NCI-H1105 treated with DMSO at 0.1 percent for 48 hours (cell line): Measurements from ENCODE around the gene FRY.
A peak's percentile ranks its signal among the peaks of the same experiment; 100 is the strongest.
"Not testable (repeated sequence)": the region's sequence is repeated elsewhere in the genome, so short reads cannot be mapped to it uniquely, and the experiment has no call there.

Source experiments
- DNase-seq: peaks from one replicate; lab custom pipeline; 2025; lab: John Stamatoyannopoulos, UW

The FRY gene

DNA sequence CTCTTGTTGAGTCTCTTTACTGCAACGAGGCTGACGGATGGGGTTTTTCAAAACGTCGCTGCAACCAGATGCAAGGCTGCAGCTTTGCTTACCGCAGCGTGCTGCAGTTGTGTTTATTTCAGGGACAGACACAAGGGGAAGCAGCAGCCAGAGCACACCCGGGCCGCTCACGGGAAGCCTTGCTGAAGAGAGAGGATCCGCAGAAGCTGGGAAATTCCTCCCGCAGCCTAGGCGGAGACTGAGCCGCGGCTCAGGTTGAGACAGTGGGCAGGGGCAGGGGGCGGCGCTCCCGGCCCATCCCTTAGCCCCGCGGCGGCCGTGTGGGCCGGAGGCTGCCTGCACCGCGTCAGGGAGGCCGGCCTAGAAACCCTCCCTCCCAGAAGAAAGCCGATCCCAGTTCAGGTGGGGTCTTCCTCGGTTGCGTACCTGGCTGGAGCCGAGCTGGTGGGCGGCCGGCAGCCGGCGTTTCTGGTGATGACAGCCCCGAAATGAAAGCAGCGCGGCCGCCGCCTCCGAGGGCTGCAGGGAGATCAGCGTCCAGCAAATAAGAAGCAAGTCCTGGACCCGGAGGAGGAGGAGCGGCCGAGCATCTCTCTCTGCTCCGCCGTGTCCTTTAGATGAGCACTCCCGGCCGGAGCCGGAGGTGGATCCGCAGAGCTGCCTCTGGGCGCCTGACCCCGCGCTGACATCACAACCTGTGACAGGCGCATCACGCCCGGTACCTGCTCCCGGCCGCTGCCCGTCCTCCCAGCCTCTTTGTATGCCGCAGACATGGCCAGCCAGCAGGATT is at the start of gene FRY:
FRY (plus strand) TSS at position 750 of the 790 bp plus-strand sequence; CDS start at position 772, 22 bp downstream.
- peak; percentile 50 for DNase-seq

DNA sequence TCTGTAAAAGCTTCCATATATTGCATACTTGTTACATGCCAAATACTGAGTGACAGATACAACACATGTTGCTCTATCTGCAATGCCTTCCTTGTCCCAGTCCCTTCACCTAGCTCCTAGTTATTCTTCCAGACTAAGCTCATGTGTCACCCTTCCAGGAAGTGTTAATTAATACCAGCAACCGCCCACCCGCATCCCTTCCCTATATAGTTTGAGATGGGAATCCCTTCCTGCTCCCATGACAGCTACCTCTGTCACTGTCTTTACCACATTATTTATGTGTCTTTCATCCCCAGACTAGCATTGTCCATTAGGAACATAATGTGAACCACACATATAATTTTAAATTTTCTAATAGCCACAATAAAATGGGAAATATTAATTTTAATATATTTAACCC is 49.5 kb upstream of the FRY start:
- no peak for DNase-seq

DNA sequence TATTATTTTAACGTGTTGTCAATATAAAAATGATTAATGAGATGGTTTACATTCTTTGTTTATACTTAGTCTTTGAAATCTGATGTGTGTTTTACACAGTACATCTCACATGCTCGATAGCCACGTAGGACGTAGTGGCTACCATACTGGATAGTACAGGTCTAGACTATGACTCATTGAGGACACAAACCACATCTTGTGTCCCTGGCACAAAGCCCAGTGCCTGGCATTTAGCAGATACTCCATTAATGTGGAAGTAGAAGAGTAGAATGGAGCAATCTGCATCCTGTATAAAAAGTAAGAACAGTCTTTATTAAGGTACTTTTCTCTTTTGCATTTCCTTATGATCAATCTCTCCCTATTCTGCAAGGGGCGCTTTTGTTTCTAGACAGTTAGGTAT is 49.0 kb upstream of the FRY start:
- DNase-seq = peak; percentile 57

DNA sequence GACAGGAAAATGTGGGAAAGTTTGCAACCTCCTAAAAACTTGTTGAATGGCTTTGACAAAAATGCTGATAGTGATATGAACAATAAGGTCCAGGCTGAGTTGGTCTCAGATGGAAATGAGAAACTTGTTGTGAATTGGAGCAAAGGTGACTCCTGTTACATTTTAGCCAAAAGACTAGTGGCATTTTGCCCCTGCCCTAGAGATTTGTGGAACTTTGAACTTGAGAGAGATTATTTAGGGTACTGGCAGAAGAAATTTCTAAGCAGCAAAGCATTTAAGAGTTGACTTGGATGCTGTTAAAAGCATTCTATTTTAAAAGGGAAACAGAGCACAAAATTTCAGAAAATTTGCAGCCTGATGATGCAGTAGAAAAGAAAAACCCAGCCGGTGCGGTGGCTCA is 47.9 kb upstream of the FRY start:
- not testable (repeated sequence) for DNase-seq

DNA sequence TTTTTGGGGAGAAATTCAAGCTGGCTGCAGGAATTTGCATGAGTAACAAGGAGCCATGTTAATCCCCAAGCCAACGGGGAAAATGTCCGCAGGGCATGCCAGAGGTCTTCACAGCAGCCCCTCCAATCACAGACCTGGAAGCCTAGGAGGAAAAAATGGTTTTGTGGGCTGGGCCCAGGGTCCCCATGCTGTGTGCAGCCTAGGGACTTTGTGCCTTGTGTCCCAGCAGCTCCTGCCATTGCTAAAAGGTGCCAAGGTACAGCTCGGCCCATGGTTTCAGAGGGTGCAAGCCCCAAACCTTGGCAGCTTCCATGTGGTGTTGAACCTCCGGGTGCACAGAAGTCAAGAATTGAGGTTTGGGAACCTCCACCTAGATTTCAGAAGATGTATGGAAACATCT is 47.2 kb upstream of the FRY start:
- DNase-seq = not testable (repeated sequence)

DNA sequence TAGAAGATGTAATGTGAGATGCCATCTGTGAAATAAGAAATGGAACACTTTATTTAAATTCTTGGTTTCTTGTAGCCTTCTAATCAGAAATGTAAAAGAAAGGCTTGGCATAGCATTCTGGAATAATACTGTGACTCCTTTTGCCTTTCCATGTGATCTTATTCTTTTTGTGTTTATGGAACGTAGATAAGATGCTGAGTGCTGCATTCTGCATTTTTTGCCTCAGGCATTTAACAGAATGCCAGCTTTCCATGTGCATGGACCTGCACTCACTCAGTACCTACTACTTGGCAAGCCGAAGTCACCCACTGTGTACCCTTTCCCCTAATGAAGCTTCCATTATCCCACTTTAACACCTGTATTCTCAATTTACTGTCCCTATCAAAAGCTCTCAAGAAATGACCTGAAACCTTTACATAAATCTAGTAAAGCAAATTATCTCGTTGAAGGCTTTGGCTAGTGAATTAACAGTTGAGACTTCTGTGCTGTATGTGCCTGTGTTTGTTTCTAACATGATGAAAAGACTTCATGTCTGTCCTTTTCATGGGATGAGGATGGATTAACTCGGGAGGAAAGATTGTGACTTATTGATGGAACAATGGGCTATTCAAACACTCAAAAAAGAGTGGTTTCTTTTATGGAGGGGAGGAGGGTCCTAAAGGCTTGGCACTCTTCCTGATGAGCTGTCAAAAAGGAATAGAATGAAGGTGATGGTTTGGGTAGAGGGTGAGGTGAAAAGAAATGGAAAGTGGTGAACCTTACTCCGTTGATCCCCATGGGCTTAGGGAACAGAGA is 44.7 kb upstream of the FRY start:
- peak; percentile 60 for DNase-seq

DNA sequence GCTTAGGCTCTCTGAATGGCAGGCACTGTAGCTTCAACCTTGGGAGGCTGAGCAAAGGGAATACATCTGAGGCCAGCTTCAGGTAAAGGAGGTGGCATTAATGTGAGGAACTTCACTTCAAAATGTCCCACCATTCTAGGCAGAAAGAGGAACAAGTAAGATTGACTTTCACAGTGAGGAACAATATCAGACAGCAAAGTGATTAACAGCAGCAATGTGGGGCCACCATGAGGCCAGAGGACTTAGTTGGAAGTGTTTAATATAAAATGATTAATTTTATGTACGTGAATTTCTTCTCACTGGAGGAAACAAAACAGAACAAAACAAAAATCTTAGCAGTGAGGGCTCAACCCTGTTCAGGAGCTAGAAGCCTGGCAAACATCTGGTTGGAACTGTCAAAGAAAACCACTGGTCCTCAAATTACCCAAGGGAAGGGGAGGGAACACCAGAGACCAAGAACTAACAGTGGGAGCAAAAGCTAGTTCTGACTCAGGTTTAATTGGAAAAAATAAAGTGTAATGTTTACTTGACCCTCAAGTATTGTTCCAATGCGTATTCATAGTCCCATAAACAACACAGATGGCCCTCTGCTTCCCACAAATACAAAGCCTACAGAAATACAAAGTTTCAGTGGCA is 43.9 kb upstream of the FRY start:
- DNase-seq = no peak

DNA sequence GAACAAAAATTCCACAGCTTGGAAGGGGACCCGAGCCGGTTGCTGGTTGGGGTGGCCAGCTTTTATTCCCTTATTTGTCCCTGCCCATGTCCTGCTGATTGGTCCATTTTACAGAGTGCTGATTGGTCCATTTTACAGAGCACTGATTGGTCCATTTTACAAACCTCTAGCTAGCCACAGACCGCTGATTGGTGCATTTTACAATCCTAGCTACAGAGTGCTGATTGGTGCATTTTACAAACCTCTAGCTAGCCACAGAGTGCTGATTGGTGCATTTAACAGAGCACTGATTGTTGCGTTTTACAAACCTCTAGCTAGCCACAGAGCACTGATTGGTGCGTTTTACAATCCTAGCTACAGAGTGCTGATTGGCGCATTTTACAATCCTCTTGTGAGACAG is 37.2 kb upstream of the FRY start:
- not testable (repeated sequence) for DNase-seq

DNA sequence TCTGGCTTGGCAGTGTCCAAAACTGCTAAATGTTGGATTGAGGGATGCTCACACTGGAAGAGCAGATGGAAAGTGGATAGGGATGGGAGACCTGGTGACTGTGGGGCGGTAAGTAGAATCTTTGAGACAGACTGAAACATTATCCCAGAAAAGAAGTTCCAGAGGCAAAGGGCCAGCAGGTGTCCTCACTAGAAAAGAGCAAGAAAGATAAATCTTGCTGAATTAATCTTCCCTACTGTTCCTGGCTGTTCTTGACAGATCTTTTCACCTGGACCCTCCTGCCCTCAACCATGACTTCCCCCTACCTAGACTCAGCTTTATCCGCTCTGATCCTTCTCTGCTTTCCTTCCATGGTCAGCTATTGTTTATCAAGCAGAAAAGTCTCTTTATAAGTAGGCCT is 35.0 kb upstream of the FRY start:
- no peak for DNase-seq

DNA sequence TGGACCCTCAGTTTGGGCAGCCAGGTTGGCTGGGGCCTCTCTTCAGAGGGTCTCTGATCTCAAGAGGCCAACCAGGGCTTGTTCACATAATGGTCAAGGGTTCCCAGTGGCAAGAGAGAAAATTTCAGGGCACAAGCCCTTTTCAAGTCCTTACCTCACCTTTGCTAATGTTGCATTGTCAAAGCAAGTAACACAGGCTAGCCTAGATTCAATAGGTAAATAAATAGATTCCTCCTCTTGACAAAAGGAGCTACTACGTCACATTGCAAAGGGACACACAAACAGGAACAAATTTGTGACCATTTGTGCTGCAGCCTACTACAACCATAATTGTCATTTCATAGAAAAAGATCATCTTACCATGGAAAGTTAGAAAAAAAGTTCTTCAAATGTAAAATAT is 33.9 kb upstream of the FRY start:
- no peak for DNase-seq

DNA sequence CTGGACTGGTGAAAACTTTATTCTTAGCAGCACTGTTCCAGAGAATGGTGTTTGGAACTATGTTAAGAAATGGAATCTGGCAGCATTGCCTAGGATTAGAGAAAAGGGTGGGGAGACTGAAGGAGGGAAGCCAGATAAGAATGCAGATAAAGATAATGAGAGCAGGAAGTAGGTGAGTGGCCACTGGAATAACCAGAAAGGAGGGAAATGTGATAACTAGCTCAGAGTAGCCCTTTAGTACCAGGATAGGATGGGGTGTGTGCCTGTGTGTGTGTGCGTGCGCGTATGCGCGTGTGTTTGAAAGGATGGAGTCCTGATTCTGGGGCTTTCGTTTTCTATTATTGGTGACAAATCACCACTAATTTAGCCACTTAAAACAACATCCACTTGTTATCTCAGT is 33.4 kb upstream of the FRY start:
- no peak for DNase-seq

DNA sequence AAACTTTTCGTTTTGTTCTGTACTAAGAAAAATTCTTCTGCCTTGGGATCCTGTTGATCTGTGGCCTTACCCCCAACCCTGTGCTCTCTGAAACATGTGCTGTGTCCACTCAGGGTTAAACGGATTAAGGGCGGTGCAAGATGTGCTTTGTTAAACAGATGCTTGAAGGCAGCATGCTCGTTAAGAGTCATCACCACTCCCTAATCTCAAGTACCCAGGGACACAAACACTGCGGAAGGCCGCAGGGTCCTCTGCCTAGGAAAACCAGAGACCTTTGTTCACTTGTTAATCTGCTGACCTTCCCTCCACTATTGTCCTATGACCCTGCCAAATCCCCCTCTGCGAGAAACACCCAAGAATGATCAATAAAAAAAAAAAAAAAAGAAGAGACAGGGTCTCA is 30.8 kb upstream of the FRY start:
- DNase-seq = not testable (repeated sequence)

DNA sequence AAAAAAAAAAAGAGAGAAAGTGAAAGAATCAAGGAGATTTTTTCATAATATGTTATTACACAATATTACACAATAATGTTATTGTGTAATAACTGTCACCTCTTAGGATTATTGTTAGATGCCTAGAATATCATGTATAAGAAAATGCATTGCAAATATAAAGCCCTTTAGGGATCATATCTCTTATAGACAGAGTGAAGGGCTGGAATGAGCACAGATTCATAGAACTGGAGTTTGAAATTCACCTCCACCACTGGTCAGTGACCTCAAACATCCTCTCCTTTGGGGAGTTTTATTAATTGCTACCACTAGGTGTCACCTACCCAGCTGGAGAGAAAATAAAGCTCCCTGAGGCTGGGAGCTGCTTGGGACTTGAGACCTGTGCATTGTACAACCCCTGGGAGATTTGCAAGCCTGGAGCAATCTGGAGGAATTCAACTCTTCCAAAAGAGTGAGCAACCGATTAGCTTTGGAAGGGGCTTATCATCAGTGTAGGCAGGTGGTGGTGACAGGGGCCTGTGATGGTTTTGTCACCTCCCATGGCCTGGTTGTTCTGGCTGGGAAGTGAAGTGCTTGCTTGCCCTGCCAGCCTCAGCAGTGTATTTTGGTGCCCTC is 30.3 kb upstream of the FRY start:
- DNase-seq = peak; percentile 10

DNA sequence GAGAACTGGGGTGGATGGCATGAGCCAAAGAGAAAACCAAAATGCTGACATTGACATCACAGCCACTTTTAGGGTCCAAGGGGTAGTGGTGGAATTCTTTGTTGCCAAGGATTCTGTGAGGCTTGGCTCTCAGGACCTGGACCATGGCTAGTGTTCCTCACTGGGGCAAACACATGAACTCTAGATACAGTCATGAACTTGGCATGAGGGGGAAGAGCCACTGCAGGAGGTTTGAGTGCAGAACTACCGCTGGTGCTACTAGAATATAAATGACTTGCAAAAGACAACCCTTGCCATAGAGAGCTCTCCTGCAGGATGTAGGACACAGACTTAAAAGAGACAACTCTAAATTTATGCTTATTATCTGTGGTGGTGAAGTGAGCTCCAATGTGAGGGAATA is 29.8 kb upstream of the FRY start:
- DNase-seq = no peak

DNA sequence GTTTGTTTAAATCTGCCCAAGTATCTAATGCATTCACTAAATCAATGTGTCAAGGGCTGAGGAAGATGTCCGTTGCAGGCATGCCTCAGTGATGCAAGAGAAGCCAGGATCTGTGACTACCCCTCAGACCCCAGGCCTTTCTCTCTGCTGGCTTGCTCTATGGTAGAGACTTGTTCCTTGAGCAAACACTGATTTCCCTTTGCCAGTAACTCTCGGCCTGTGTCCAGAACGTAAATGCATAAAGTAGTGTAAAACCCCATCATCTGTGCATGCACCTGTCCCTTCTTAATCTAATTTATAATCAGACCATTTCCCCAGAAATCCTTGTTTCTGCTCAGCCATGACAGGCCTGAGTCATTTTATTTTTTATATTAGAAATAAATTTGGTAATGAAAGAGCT is 28.7 kb upstream of the FRY start:
- DNase-seq = no peak

DNA sequence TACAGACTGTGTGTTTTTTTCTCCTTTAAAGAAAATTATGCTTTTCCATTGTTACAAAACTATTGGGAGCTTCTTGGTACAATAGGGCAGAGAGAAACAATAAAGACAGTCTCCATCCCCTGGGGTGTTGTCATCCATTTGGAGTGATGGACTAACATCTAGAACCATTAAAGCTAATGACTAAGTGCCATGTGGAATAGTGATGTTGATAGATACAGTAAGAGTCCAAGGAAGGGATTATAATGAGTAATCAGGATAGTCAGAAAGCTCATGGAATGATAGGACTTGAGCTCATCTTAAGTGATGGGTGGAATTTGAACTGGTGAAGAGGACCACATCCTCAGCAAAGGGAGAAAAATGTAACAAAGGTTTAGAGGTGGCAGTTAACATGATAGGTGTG is 24.1 kb upstream of the FRY start:
- no peak for DNase-seq

DNA sequence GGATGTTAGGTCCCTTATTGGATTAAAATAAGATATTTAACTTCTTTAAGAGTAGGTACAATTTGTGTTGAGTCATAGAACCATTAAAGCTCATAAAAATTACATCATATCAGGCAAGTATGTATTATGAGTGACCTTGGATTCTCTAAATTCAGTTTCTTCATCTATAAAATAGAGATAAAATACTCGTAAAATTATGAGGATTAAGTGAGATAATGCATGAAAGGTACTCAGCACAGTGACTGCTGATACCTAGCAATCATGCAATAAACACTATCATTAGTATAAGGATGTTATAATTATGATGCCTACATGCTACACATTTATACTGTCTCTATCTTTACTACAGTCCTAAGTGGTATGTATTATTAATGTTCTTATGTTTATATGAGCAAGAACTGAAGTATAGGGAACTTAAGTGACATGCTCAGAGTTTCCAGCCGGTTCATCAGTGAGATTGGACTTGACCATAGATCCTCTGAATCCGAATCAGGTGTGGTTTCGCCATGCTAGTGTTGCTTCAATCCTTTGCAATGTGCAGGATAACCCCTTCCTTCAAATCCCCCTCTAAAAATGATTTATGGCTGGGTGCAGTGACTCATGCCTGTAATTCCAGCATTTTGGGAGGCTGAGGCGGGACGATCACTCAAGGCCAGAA is 22.9 kb upstream of the FRY start:
- DNase-seq = no peak

DNA sequence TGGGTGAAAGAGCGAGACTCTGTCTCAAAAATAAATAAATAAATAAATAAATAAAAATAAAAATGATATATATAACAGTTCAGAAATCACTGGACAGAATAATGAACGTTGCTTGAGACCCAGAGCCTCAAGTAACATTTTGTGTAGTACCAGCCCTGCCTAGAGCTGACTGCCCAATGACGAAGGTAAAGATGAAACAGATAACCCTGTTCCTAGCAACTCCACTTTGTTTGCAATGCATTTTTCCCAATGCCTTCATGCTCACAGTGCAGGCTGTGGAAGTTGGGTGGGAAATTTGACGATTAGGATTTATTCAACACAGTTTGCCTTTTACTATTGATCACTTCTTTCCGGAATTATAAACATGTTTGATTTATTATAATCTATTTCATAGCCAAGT is 22.2 kb upstream of the FRY start:
- no peak for DNase-seq

DNA sequence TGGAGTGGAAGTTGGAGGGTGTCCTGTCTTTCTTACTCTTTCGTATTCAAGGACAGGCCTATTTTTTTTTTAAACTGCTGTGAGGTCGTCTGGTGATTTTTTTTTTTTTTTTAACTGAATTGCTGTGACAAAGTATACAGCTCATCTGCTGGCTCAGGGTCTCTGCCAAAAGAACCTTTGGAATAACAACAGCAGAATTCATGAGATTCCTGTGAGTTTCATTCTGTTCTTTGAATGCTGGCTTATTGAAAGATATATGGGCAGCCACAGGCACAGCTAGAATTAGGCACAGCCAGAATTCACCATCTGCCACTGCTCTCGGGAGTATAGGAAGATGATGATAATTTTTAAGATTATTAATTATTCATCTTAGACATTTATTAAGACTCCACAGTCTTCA is 21.4 kb upstream of the FRY start:
- DNase-seq = no peak

DNA sequence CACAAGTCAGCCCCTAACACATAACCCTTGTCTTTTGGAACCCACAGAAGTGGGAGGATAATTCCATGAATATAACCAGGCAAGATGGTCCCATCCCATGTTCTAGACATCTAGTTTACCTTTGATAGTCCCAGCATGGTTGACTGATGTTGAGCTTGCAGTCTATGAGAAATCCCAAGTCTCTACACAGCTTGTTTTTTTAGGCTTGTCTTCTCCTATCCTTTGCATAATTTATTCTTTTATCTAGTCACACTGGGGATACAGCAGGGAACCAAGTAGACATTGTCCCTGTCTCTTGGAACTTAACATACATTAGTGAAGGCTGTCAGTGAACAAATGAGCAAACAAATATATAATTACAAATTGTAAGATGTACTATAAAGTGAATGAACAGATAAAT is 19.6 kb upstream of the FRY start:
- DNase-seq = no peak

DNA sequence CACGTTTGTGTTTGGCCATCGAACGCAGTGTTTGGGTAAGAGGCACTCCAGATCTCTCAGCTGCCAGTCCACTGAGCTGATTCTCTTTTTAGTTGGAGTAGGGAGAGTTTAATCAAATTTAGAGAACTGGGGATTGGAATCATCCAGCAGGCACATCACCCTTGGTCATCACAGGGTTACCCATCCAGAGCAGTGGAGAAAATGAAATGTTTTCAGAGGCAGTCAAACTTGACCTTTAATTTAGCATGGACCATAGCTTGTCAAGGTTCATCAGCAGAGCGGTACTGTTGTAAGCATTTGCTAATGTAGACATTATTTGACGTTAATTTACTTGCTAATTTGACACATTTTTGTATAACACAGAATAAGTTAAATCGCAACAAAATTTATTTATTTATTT is 18.4 kb upstream of the FRY start:
- no peak for DNase-seq

DNA sequence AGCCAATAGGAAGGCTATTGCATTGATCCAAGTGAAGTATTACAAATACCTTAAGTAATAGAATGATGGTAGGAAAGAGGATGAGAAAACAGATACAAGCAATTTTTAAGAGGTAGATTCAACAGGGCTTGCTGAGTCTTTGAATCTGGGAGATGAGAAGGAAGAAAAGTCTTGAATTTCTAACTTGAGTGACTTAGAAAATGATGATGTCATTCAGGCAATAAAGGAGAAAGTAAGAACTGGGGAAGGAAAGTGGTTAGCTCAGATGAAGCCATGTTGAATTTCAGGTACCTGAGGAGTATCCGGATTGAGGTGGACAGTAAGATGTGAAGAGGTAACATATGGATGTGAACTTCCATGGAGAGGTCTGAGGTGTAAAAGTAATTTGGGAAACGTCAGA is 15.5 kb upstream of the FRY start:
- DNase-seq = no peak
